ENCODE data around the gene RAP1GDS1. TPM values are rescaled to one million over a fixed set of nuclear protein-coding genes. Genes with fewer than 3 reads are reported as not detected.

RAP1GDS1 gene
- total RNA-seq, 4 donors from 2014 or later, result 40.5 to 61.4 (median 54.1) TPM

DNA sequence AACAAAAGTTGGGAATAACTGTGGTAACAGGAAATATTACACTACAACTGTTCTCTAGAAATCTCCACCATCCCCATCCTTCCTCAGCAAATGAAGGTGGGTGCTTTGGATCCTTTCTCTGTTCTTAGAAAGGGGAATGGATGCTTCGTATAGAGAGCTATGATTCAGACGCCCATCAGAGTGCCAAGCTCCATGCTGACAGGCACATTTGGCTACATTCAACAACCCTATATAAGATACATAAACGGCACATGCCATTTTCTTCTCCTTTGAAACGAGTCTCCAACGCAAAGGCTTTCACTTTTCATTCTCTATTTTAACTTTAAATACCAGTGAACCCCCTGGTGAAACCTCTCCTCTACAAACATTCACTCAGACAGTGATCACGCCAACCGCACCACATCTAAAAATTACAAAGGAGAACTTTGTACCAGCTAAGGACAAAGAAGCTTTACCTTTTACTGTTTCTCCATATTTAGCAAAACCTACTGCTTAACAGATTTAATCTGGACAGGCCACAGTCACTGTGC lies 224.7 kb downstream of the RAP1GDS1 start:
- Histone ChIP-seq H3K9me3 (no peaks in the 10 kb centered on the region), H3K27ac (no peak overlapping the region), H3K27me3 (no peaks in the 10 kb centered on the region), H3K36me3 (no peaks in the 10 kb centered on the region), H3K4me1 (peaks cover 0 to 5% (median 0%) of the 10 kb centered on the region in 4 donors), H3K4me3 (no peak overlapping the region)
- 90 to 96% methylated on average over 7 of the region's 7 CpGs for WGBS, 2 donors
- DNase-seq (ENCODE audit: low spot score in 2 of 2), result no peak
- no peak for TF ChIP-seq POLR2A (IDR thresholded peaks at IDR 0.05)
- TF ChIP-seq, protein P1, sequence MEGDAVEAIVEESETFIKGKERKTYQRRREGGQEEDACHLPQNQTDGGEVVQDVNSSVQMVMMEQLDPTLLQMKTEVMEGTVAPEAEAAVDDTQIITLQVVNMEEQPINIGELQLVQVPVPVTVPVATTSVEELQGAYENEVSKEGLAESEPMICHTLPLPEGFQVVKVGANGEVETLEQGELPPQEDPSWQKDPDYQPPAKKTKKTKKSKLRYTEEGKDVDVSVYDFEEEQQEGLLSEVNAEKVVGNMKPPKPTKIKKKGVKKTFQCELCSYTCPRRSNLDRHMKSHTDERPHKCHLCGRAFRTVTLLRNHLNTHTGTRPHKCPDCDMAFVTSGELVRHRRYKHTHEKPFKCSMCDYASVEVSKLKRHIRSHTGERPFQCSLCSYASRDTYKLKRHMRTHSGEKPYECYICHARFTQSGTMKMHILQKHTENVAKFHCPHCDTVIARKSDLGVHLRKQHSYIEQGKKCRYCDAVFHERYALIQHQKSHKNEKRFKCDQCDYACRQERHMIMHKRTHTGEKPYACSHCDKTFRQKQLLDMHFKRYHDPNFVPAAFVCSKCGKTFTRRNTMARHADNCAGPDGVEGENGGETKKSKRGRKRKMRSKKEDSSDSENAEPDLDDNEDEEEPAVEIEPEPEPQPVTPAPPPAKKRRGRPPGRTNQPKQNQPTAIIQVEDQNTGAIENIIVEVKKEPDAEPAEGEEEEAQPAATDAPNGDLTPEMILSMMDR (IDR thresholded peaks at IDR 0.05), result no peak
- no peak for TF ChIP-seq EP300 (IDR thresholded peaks at IDR 0.05)

DNA sequence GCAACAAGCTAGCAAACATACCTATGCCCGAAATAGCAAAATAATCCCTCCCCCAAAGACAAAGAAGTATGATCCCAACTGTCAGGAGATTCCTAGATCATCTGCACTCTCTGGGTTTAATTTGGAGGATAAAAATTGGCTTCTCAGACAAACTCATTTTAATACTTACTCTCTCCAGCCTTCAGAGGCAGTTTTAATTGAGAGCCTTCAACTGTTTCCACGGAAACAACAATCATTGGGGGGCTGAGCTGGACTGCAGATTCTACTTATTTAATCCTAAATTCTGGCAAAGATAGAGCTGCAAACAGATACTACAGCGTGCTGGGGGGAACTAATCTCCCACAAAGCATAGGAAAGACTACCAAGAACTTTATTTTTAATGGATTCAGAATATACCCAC lies 229.1 kb downstream of the RAP1GDS1 start:
- no peak overlapping the region for H3K27ac ChIP-seq
- peaks cover 0 to 9% (median 0%) of the 10 kb centered on the region in 4 donors for H3K4me1 ChIP-seq
- TF ChIP-seq EP300 (IDR thresholded peaks at IDR 0.05), result no peak
- no peaks in the 10 kb centered on the region for H3K36me3 ChIP-seq
- no peak overlapping the region for H3K4me3 ChIP-seq
- WGBS, 2 donors, result 93 to 99% methylated on average over 3 of the region's 3 CpGs
- H3K9me3 ChIP-seq, result no peaks in the 10 kb centered on the region
- no peaks in the 10 kb centered on the region for H3K27me3 ChIP-seq
- no peak for DNase-seq (ENCODE audit: low spot score in 2 of 2)

DNA sequence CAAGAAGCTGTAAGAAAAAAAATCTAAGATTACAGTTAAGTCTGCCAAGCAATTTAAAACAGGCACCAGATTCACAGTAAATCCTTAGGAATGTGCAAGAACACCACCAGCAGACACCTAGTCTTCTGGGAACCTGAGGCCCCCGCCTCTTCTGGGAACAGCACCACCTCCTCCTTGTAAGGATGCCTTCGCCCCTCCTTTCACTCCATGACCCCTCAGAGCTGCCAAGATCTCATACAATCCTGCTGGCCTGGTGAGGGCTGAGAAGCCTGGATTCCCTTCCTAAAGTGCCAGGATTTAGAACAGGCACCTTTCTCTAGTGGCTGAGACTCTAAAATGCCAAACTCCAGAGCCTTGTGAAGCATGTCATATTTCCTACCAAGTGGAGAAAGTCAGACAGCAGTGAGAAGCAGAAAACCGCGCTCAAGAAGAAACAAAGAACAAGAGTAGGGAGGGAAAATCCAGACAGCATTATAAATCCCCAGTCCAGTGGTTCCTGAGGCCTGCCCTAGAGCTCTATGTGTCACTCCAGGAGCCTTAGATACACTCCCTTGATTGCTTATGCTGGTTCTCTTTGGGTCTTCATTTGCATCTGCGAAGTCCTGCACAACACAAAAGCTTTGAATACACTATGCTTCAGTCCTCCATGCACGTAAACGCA lies 230.8 kb downstream of the RAP1GDS1 start:
- no peaks in the 10 kb centered on the region for H3K36me3 ChIP-seq
- TF ChIP-seq EP300 (IDR thresholded peaks at IDR 0.05), result no peak
- TF ChIP-seq, protein P1 (IDR thresholded peaks at IDR 0.05), result no peak
- TF ChIP-seq POLR2A (IDR thresholded peaks at IDR 0.05), result no peak
- H3K27me3 ChIP-seq, result no peaks in the 10 kb centered on the region
- H3K27ac ChIP-seq, result no peak overlapping the region
- H3K4me1 ChIP-seq, result peaks cover 0 to 9% (median 0%) of the 10 kb centered on the region in 4 donors
- no peak for DNase-seq (ENCODE audit: low spot score in 2 of 2)
- 83 to 87% methylated on average over 7 of the region's 7 CpGs for WGBS, 2 donors
- H3K9me3 ChIP-seq, result no peaks in the 10 kb centered on the region
- no peak overlapping the region for H3K4me3 ChIP-seq

DNA sequence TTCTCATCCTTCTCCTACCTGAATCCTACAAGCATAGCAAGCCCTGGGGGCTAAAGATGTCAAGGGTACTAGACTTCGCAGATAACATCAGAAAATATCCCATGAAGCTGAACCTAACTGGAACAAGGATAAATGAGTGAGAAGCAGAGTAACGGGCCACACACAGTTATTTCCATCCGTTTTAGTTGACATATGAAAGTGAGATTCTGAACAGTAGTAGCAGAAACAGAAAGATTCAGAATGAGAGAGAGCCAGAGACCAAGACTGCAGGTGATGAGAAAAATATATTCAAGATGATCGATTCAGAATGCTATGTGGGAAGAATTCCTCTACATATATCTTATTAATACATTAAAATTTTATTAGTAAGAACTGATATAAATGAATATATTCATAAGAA lies 232.1 kb downstream of the RAP1GDS1 start:
- no peak for DNase-seq (ENCODE audit: low spot score in 2 of 2)
- Histone ChIP-seq H3K4me1 (peaks cover 0 to 9% (median 0%) of the 10 kb centered on the region in 4 donors), H3K27me3 (no peaks in the 10 kb centered on the region), H3K36me3 (no peaks in the 10 kb centered on the region), H3K27ac (no peak overlapping the region), H3K9me3 (no peaks in the 10 kb centered on the region), H3K4me3 (no peak overlapping the region)
- TF ChIP-seq POLR2A (IDR thresholded peaks at IDR 0.05) (no peak), EP300 (IDR thresholded peaks at IDR 0.05) (no peak)
- TF ChIP-seq, protein P1 (IDR thresholded peaks at IDR 0.05), result no peak
- WGBS, 2 donors, result 77 to 95% methylated on average over 4 of the region's 4 CpGs

Other genes with a start within 250 kb of the RAP1GDS1 start
- 1 to 10 TPM in 3 of 4 donors, under 1 TPM in 1; 0.90 to 2.4 (median 1.5) TPM for gene STPG2, start 117.9 kb upstream of the RAP1GDS1 start, total RNA-seq